Activated T-helper 2 cell treated with anti-CD3 and anti-CD28 coated beads, Interferon-gamma antibody, Interleukin-2, Interleukin-4, amounts not matched to agents 10 μg/mL and 5 μg/mL and 100 μg/mL, durations not matched to agents 14 hours and 24 hours and 36 hours (primary cell): ENCODE results near the gene DIRAS1. TPM values are rescaled to one million over a fixed set of nuclear protein-coding genes. Genes with fewer than 3 reads are reported as not detected.

ENCODE experiments used
- DNase-seq: peaks from one replicate; pipeline ENCODE4 v3.0.0; 2021; ENCODE audit warnings: low spot score
- H3K27ac Mint-ChIP-seq: one replicate; pipeline ENCODE4 v1.8.0; 2021; ENCODE audit warnings: mixed read lengths
- H3K27me3 Mint-ChIP-seq: one replicate; pipeline ENCODE4 v1.8.0; 2021; ENCODE audit warnings: low read depth, mixed read lengths
- H3K36me3 Mint-ChIP-seq: one replicate; pipeline ENCODE4 v1.8.0; 2021; ENCODE audit warnings: low read depth, mixed read lengths
- H3K4me1 Mint-ChIP-seq: one replicate; pipeline ENCODE4 v1.8.0; 2021; ENCODE audit warnings: low read depth, mixed read lengths
- H3K4me3 Mint-ChIP-seq: one replicate; pipeline ENCODE4 v1.8.0; 2021; ENCODE audit warnings: low read depth, mild to moderate bottlenecking, moderate library complexity, mixed read lengths
- H3K9me3 Mint-ChIP-seq: one replicate; pipeline ENCODE4 v1.8.0; 2021; ENCODE audit warnings: mixed read lengths
- intact Hi-C: fragments of 100-400 bp; cut with micrococcal nuclease; formaldehyde crosslinking; loops from one replicate; pipeline ENCODE4 v1.15.1; 2023
- total RNA-seq: library from RNA; stranded (reverse); gene quantifications from 2 replicates; pipeline ENCODE4 v1.2.3, GENCODE V29; 2022

The DIRAS1 gene
- total RNA-seq, 1 donor from 2014 or later: 0.39 TPM

DNA sequence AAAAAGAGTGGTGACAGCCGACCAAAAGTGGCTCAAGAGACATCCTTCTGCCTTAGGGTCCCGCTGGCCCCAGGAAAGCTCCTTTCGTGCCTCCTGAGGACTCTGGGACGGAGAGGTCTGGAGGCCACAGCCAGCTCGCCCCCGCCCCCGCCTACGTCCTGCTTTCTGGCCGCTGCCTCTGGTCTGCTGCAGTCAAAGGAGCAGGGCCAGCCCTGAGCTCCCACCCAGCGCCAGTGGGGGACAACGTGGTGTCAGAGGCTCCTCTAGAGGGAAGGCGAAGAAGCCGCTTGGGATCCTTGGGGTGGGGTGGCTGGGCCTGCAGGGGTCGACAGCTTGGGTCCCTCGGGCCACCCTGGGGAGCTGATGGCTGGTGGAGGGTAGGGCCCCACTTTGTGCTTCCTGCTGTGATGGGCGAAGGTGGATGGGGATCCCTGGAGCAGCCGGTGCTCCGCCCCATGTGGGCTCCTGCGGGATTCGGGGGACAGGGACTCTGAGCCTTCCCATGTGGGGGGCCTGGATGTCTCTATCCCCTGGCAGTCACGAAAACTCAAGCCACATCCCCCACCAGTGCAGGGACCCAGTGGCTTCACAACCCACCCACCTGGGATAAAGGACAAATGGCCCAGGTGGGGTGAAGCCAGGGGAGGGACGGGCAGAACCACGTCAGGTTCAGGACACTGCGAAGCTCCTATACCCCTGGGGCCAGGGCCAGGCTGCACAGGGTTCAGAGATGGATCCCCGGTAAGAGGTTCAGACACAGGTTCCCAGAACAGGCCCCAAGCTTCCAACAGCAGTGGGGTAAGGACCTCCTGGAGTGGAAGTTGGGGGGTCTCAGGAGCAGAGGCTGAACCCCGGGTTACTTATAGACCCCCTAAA, 9.0 kb upstream of the DIRAS1 start:
- intact Hi-C loops: no loop called here
- Mint-ChIP-seq H3K9me3 (no peaks in the 10 kb centered on the region), H3K4me1 (no peaks in the 10 kb centered on the region), H3K4me3 (no peak overlapping the region), H3K36me3 (peaks cover 11% of the 10 kb centered on the region), H3K27me3 (peaks cover 2% of the 10 kb centered on the region), H3K27ac (no peak overlapping the region)
- DNase-seq: no peak

DNA sequence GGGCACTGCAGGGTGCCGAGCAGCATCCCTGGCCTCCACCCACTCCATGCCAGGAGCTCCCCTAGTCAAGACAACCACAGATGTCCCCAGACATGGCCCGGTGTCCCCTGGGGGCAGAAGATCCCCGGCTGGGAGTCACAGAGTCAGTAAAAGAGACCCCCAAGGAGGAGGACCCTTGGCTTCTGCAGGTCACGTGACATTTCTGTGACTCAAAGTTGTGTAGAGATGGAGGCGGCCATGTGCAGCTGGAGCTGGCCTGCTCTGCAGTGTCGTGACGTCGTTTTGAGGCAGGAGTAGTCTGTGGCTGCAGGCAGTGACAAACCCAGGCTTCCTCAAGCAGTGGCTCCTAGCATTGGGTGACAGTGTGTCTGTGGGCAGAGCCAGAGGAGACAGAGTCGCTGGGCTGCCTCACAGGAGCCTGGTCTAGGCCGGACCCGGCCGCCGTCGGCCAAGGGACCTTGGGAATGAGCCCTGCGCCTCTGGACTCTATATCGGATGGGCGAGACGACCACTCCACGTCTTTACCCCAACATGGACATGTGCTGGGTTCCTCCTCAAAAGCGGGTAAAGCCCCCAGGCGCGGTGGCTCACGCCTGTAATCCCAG, 7.7 kb upstream of the DIRAS1 start:
- Mint-ChIP-seq H3K4me1 (no peaks in the 10 kb centered on the region), H3K27ac (no peak overlapping the region), H3K36me3 (peaks cover 3% of the 10 kb centered on the region), H3K27me3 (peaks cover 6% of the 10 kb centered on the region), H3K4me3 (no peak overlapping the region), H3K9me3 (no peaks in the 10 kb centered on the region)
- intact Hi-C loops: no loop called here
- no peak for DNase-seq

DNA sequence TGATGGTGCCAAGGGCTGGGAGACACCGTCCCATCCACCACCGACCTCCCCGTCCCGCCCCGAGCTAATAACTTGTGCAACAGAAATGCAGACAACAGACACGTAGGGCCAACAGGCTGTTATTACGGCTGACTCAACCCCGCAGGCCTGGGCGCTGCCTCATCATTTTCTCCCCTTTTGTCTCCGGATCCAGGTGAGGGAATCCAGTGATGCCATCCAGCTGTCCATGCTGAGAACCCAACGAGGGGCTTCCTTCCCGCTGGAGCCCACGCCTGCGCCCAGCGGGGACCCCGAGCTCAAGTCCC, 6.4 kb upstream of the DIRAS1 start:
- Mint-ChIP-seq H3K4me3 (no peak overlapping the region), H3K4me1 (no peaks in the 10 kb centered on the region), H3K9me3 (no peaks in the 10 kb centered on the region), H3K36me3 (no peaks in the 10 kb centered on the region), H3K27ac (no peak overlapping the region), H3K27me3 (peaks cover 6% of the 10 kb centered on the region)
- intact Hi-C loops: no loop called here
- DNase-seq: no peak

DNA sequence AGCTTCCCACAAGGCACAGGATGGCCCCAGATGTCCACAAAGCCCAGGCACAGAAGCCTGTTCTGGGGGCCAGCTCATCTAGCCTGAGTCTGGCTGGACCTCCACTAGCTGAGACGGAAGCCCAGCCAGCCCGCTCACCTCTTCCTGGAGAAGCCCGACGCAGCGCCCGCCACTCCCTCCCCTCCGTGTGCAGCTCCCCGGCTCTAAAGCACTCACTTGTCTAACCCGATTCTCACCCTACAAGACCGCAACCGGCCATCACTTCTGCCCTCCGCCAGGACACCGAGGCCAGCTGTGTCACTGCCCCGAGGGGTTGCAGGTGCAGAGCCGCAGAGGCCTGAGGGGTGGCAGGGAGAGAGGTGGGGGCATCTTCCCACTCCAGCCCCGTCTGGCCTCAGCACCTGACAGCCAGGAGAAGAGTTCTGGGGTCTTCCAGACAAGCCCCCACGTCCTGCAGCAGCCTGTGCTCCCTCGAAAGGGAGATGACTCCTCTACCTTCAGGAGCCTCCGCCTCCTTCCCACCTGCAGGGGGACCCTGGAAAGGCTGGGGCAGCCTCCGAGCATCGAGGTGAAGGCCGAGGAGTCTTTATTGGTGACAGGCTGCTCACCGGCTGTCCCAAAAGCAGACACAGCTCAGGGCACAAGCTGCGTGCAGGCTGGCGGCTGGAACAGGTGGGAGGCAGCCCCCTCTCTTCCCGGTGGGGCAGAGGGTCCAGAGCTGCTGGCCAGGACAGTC, 5.9 kb upstream of the DIRAS1 start:
- peaks cover 9% of the 10 kb centered on the region for H3K27me3 Mint-ChIP-seq
- no peaks in the 10 kb centered on the region for H3K9me3 Mint-ChIP-seq
- no peaks in the 10 kb centered on the region for H3K4me1 Mint-ChIP-seq
- no peak for DNase-seq
- no peaks in the 10 kb centered on the region for H3K36me3 Mint-ChIP-seq
- intact Hi-C loops: no loop called here
- H3K4me3 Mint-ChIP-seq: no peak overlapping the region
- H3K27ac Mint-ChIP-seq: no peak overlapping the region

DNA sequence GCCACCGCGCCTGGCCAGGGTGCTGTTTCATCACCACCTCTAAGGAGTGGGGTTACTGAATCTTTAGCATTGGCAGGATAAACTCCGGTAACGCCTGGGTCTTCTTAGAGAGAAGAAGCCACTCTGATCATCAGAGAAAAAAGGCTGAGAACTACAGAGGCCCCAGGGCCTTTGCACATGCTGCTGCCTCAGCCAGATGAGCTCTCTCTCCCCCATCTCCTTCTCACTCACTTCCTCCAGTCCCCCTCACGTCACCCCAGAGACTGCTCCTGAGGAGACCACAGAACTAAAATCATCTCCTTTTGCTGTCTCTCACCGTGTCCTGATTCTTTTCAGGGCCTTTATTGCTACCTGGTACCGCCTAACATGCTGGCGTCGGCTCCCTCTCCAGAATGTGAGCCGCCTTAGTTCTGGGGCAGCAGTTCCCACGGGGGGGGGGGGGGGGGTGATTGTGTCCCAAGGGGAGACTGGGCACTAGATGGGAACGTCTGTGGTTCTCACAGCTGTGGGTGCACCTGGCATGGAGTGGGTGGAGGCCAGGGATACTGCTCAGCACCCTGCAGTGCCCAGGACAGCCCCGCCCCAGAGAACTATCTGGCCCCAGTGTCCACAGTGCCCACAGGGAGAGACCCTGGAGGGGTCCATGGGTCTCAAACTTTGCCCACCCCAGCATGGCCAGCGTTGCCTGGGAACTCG, 5.1 kb upstream of the DIRAS1 start:
- H3K4me3 Mint-ChIP-seq: no peak overlapping the region
- H3K27ac Mint-ChIP-seq: no peak overlapping the region
- peaks cover 14% of the 10 kb centered on the region for H3K27me3 Mint-ChIP-seq
- H3K36me3 Mint-ChIP-seq: no peaks in the 10 kb centered on the region
- DNase-seq: no peak
- H3K4me1 Mint-ChIP-seq: no peaks in the 10 kb centered on the region
- H3K9me3 Mint-ChIP-seq: no peaks in the 10 kb centered on the region
- intact Hi-C loops: no loop called here

DNA sequence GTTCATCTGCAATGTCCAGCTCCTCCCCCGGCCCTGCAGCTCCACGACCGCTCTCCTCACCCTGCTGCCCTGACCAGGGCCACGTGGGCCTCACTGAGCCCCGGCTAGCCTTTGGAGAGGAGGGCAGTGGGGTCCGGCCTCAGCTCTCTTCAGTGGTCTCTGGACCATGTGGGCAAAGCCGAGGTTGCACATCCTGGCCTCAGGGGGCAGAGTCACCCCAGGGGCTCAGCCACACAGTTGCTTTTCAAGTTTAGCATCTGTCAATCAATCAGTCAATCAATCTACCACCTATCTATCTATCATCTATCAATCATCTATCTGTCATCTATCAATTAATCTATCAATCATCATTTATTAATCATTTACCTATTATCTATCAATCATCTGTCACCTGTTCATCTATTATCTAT, 3.0 kb upstream of the DIRAS1 start:
- no peaks in the 10 kb centered on the region for H3K36me3 Mint-ChIP-seq
- intact Hi-C loops: no loop called here

DNA sequence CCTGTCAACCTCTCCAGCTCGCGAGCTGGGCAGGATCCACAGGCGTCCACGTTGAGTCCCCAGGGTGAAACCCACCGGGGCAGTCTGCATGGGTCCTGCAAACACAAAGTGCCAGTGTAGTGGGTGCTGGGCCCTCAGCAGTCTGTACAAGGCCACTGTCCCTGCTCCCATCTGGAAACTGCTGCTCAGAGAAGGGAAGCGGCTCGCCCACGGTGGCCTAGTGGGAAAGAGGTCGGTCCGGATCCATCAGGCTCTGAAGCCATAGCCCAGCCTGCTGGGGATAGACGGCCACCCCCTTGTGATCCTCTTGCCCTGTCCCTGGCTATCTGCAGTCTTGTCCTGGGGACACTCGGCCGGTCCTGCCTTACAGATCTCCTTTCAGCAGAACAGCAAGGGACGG, 2.6 kb upstream of the DIRAS1 start:
- Mint-ChIP-seq H3K27me3 (peaks cover 25% of the 10 kb centered on the region), H3K4me1 (no peaks in the 10 kb centered on the region), H3K36me3 (no peaks in the 10 kb centered on the region), H3K27ac (no peak overlapping the region), H3K9me3 (no peaks in the 10 kb centered on the region), H3K4me3 (no peak overlapping the region)
- DNase-seq: no peak
- intact Hi-C loops: no loop called here

More for the DNA sequence above, 3.0 kb upstream of the DIRAS1 start:
- H3K27me3 Mint-ChIP-seq: peaks cover 23% of the 10 kb centered on the region
- no peaks in the 10 kb centered on the region for H3K9me3 Mint-ChIP-seq
- H3K27ac Mint-ChIP-seq: no peak overlapping the region
- no peak for DNase-seq
- H3K4me3 Mint-ChIP-seq: no peak overlapping the region
- H3K4me1 Mint-ChIP-seq: no peaks in the 10 kb centered on the region

DNA sequence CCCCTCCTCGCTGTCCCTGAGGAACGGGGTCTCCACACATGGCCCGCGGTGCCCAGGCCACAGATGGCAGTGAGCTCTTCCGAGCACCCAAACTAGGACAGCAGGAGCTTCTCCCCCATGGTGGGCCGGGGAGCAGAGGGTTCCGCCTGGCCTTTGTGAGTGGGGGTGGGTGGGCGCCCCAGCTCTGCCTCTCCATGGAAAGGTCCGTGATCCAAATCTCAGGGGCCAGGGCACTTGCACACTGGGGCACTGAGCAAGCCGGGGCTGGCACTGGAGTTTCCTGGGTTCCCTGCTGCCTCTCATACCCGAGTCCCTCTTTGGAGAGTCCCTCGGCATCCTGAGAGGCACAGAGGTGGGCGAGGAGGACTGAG, 2.2 kb upstream of the DIRAS1 start:
- Mint-ChIP-seq H3K4me1 (no peaks in the 10 kb centered on the region), H3K27ac (no peak overlapping the region), H3K9me3 (no peaks in the 10 kb centered on the region), H3K27me3 (peaks cover 25% of the 10 kb centered on the region), H3K4me3 (no peak overlapping the region), H3K36me3 (no peaks in the 10 kb centered on the region)
- no peak for DNase-seq
- intact Hi-C loops: no loop called here

DNA sequence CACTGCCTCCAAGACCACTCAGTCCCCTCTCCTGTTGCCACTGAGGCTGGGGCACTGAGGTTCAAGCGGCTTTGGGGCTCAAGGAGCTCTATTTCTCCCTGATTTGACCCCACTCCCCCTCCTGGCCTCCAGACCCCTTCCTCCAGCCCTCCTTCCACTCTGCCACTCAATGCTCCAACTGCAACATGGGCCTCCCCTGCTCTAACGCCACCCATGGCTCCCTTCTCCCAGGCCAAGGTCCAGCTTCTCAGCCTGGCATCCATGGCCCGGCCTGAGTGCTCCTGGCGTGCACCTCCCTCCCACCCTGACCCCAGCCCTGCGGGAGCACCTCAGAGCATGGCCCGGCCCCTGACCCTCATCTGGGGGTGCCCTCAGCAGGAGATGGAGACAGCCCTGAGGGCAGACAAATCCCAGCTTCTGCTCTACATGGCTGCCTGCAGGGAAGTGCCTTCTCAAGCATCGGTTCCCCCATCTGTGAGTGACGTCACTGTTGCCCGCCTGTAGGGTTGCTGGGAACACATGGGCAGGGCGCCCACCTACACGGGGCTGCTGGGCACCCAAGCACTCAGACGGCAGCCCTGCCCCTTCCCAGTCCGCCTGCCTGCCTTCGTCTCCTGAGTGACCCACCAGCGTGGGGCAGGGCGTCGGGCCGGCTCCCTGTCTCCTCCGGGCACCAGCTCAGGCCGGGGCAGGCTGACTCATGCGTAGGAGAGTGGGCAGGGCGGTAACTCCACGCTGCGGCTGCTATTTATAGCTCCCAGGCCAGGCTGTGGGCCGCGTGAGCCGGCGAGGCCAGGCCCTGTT, 1.6 kb upstream of the DIRAS1 start:
- Mint-ChIP-seq H3K9me3 (no peaks in the 10 kb centered on the region), H3K4me1 (no peaks in the 10 kb centered on the region), H3K36me3 (no peaks in the 10 kb centered on the region), H3K27ac (no peak overlapping the region), H3K4me3 (no peak overlapping the region), H3K27me3 (peaks cover 25% of the 10 kb centered on the region)
- intact Hi-C loops: no loop called here
- DNase-seq: no peak

DNA sequence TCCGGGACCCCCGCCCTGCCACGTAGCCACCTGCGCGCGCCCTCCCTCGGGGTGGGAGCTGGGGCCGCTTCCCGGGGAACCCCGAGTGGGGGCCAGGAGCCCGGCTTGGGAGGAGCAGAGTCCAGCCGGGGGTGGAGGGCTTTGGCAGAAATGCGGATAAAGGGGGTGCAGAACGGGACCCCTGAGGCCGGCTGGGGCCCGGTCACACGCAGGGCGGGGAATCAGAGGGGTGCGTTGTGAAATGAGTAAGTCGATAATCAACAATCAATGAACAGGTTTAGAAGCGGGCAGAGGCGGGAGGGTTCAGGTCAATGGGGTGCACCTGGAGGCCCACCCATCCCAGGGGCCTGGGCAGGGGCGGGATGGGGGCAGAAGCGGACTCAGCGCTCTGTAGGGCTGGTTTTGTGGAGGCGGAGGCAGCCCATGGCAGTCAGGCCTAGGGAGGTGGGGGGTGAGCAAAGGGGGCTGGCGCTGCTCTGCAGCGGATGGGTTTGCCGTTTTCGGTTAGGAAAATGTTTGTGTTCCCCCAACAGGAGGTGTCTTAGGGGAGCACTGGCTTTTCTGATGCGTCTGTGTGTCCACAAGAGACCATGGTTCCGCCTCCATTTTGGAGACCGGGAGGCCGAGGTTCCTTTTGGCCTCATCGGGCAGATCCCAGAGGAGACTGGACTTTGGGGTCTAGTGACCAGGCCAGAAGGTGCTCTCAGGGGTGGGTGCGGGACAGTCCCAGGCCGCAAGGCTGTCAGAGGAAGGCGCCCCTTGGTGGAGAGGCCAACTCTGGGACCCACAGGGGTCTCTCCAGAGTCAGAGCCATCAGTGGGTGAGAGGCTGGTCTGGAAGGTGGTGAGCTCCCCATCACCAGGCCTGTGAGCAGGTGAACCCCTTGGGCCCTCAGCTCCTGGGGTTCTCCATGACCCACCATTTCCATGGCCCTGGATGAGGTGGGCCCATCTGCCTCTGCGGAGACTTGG, 683 bp upstream of the DIRAS1 start:
- Mint-ChIP-seq H3K27ac (no peak overlapping the region), H3K27me3 (peaks cover 25% of the 10 kb centered on the region), H3K9me3 (no peaks in the 10 kb centered on the region), H3K4me1 (no peaks in the 10 kb centered on the region), H3K36me3 (no peaks in the 10 kb centered on the region), H3K4me3 (no peak overlapping the region)
- intact Hi-C loops: no loop called here
- DNase-seq: no peak

DNA sequence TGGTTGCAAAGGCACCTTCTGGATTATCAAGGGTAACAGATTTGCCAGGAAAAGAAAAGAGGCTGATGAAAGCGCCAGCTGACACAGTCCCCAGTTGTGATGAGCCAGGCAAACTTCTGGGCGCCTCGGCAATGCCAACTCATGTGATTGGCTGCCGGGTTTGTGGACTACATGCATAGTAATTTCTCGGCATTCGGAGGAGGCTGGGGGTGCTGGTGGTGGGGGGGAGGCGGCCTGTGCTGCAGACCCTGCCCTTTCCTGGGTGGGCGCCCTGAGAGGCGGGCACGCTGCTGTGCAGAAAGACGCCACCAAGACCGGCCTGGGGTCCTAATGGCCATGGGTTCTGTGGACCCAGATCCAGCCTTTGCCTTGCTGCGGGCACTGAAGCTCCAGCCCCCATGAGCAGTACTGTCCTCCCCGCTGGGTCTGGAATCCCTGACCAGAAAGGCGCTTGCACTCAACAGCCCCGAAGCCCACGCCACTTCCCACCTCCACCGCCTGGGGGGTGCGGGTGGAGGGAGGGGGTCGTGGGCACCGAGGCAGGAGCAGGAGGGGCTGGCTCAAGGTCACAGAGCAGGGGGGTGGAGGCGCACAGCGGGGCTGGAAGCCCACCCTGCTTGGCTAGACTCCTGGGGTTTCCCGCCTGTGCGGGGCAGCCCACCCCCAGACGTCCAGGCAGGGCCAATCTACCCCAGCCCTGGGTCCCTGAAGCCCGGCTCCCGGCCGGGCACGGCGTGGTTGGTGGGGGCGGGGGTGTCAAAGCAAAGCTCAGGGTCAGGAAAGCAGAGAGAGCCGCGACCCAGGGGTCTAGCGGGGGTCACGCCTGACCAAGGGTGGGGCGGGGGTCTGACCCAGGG, 1.0 kb downstream of the DIRAS1 start:
- no peaks in the 10 kb centered on the region for H3K4me1 Mint-ChIP-seq
- H3K4me3 Mint-ChIP-seq: no peak overlapping the region
- no peak for DNase-seq
- intact Hi-C loops: no loop called here
- H3K9me3 Mint-ChIP-seq: peaks cover 9% of the 10 kb centered on the region
- H3K27me3 Mint-ChIP-seq: peaks cover 23% of the 10 kb centered on the region
- H3K36me3 Mint-ChIP-seq: peaks cover 3% of the 10 kb centered on the region
- no peak overlapping the region for H3K27ac Mint-ChIP-seq
